Esophagus squamous epithelium (tissue), 5 donors: ENCODE measurements around the gene GFOD2. TPM values are rescaled to one million over a fixed set of nuclear protein-coding genes. Genes with fewer than 3 reads are reported as not detected.

Source experiments
- DNase-seq: peaks from one replicate; lab custom pipeline; 2025; lab: John Stamatoyannopoulos, UW
- H3K27ac ChIP-seq, 4 donors: fragments of 200-600 bp; sonication (generic); one replicate each; pipeline ENCODE4 v1.5.1; 2016 to 2019; ENCODE audit warnings: mild to moderate bottlenecking in 1 of 4
- H3K27me3 ChIP-seq, 4 donors: fragments of 200-600 bp; sonication (generic); 1 replicate in 3 of 4; 2 replicates in 1 of 4; pipeline versions ENCODE4 v1.5.1 to v1.6.0; 2017 to 2021; ENCODE audit warnings: antibody characterized with exemption in 1 of 4
- H3K36me3 ChIP-seq, 3 donors: fragments of 200-600 bp; sonication (generic); one replicate each; pipeline ENCODE4 v1.5.1; 2016 to 2019
- H3K4me1 ChIP-seq, 3 donors: fragments of 200-600 bp; sonication (generic); one replicate each; pipeline ENCODE4 v1.5.1; 2017 to 2019
- H3K4me3 ChIP-seq, 4 donors: fragments of 200-600 bp; sonication (generic); 1 replicate in 3 of 4; 2 replicates in 1 of 4; pipeline ENCODE4 v1.5.1; 2016 to 2019; ENCODE audit warnings: mild to moderate bottlenecking in 2 of 4, moderate library complexity in 1 of 4
- H3K9me3 ChIP-seq, 3 donors: fragments of 200-600 bp; sonication (generic); one replicate each; pipeline ENCODE4 v1.5.1; 2016 to 2019
- CTCF ChIP-seq, 6 experiments: fragments of 450-650 bp in 4 of 6; fragments of 200-600 bp in 2 of 6; sonication (generic) in 2 of 6; IDR thresholded peaks; one replicate each; pipeline ENCODE4 v1.5.1; 2016 to 2019; ENCODE audit warnings: antibody characterized with exemption in 6 of 6, mild to moderate bottlenecking in 4 of 6, moderate library complexity in 4 of 6
- POLR2A ChIP-seq, 4 donors: fragments of 450-650 bp; IDR thresholded peaks; one replicate each; pipeline ENCODE4 v1.6.1; 2017; ENCODE audit warnings: antibody characterized with exemption in 4 of 4, mild to moderate bottlenecking in 4 of 4, moderate library complexity in 3 of 4
- WGBS, 2 donors: methylation state at CpG; one replicate each; pipeline ENCODE4 v1.1.5; 2018; 5-methylcytosine and 5-hydroxymethylcytosine counted together
- intact Hi-C: fragments of 100-400 bp; cut with DNase I; formaldehyde crosslinking; loops from one replicate; pipeline ENCODE4 v1.15.0; 2022
- total RNA-seq, 4 donors: library from RNA; depleted of rRNA; stranded (reverse); fragments of >200 nt; gene quantifications; one replicate each; pipeline ENCODE4 v1.1.0, GENCODE V29; 2016
- donor health status: DM: yes; HTN: yes; CAD: no.

The GFOD2 gene
- total RNA-seq, 4 donors from 2014 or later: 26.1 to 63.3 (median 37.3) TPM

DNA sequence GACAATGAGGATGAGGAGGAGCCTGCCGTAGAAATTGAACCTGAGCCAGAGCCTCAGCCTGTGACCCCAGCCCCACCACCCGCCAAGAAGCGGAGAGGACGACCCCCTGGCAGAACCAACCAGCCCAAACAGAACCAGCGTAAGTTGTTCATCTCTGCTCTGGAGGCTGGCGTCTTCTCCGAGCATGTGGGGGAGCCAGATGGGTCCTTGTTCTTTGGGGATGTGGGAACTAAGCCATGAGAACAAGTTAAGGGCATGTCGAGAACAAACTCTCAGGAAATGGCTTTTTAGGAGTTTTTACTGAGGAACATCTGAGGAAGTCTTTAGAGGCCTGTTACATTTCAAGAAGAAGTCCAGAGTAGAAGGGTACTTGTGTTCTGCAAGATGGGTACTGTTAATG is 82.4 kb downstream of the GFOD2 start:
- H3K4me1 ChIP-seq: peaks cover 0 to 17% (median 1%) of the 10 kb centered on the region in 3 donors
- no peak overlapping the region for H3K4me3 ChIP-seq
- no peak overlapping the region for H3K27ac ChIP-seq
- intact Hi-C loops: no loop called here
- DNase-seq: no peak
- no peak for TF ChIP-seq CTCF (IDR thresholded peaks at IDR 0.05)
- no peaks in the 10 kb centered on the region for H3K27me3 ChIP-seq
- peaks cover 6 to 84% (median 42%) of the 10 kb centered on the region in 3 donors for H3K36me3 ChIP-seq
- WGBS, 2 donors: 92 to 93% methylated on average over 1 to 3 of the region's 8 CpGs
- H3K9me3 ChIP-seq: no peaks in the 10 kb centered on the region

DNA sequence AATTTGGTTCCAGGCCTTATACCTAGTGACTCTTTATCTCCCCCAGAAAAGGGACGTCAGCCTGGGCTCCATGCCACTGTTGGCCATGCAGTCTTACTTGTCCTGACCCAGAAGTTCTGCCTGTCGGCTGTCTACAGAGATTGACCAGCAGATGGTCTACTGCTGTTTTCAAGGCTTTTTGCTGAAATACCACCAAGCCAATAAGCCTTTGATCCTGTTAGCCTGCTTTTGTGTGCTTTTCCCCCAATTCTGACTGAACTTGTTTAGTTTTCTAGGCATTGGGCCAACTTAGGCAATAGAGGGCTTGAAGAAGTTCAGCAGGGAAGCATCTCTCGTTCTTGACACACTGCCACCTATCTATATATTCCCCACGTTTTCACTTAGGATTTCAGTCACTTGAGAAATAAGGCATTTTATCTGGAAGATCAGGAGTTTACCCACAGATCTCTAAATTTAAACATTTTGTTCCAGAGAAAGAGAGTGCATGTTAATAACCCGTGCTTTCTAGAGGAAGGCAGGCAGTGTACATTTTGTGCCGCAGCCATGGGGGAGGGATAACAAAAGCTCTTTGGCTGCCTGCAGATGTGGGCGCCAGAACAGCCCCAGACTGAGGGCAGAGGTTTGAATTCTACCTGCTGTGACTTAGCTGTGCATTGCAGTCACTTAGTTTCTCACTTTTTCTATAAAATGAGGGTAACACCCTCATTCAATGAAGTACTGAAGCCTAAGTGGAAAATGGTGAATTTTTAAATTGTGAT is 86.5 kb downstream of the GFOD2 start:
- no peaks in the 10 kb centered on the region for H3K27me3 ChIP-seq
- H3K4me1 ChIP-seq: peaks cover 0 to 13% (median 0%) of the 10 kb centered on the region in 3 donors
- DNase-seq: no peak
- peak overlapping the region in 1 of 4 donors; percentile 36 for H3K27ac ChIP-seq
- TF ChIP-seq POLR2A (IDR thresholded peaks at IDR 0.05) (no peak), CTCF (IDR thresholded peaks at IDR 0.05) (no peak)
- 33 to 42% methylated on average over 7 of the region's 7 CpGs for WGBS, 2 donors
- intact Hi-C loops: no loop called here
- no peaks in the 10 kb centered on the region for H3K9me3 ChIP-seq
- H3K4me3 ChIP-seq: no peak overlapping the region
- peaks cover 0 to 100% (median 54%) of the 10 kb centered on the region in 3 donors for H3K36me3 ChIP-seq

GRCh38 chr16:67628216-67628615 is 90.9 kb downstream of the GFOD2 start:
- no peak for DNase-seq
- Histone ChIP-seq H3K9me3 (no peaks in the 10 kb centered on the region), H3K27ac (no peak overlapping the region), H3K4me1 (peaks cover 0 to 13% (median 0%) of the 10 kb centered on the region in 3 donors), H3K4me3 (no peak overlapping the region), H3K36me3 (peaks cover 7 to 98% (median 52%) of the 10 kb centered on the region in 3 donors), H3K27me3 (no peaks in the 10 kb centered on the region)
- TF ChIP-seq POLR2A (IDR thresholded peaks at IDR 0.05): no peak
- TF ChIP-seq CTCF (IDR thresholded peaks at IDR 0.05): no peak
- WGBS, 2 donors: 91 to 94% methylated on average over 12 to 14 of the region's 14 CpGs
- intact Hi-C loops: no loop called here

Other genes starting within 250 kb of the GFOD2 start
- 100 to 1,000 TPM in 3 of 4 donors, 10 to 100 TPM in 1; 99.4 to 158 (median 131) TPM for gene ATP6V0D1, start 238.2 kb downstream of the GFOD2 start, total RNA-seq
- not detected for gene AGRP, start 235.8 kb downstream of the GFOD2 start, total RNA-seq
- gene RIPOR1, start 190.5 kb downstream of the GFOD2 start, total RNA-seq: 10 to 100 TPM in 3 of 4 donors, 1 to 10 TPM in 1; 6.6 to 24.0 (median 15.6) TPM
- 10 to 100 TPM; 29.9 to 35.5 (median 33.5) TPM for gene CTCF, start 156.8 kb downstream of the GFOD2 start, total RNA-seq
- 1 to 10 TPM in 2 of 4 donors, under 1 TPM in 2; 0.64 to 3.1 (median 1.6) TPM for gene CARMIL2, start 74.2 kb downstream of the GFOD2 start, total RNA-seq
- 10 to 100 TPM in 2 of 4 donors, 1 to 10 TPM in 2; 5.7 to 18.7 (median 8.8) TPM for gene ACD, start 59.1 kb downstream of the GFOD2 start, total RNA-seq
- 1 to 10 TPM; 1.1 to 2.3 (median 2.1) TPM for gene PARD6A, start 58.4 kb downstream of the GFOD2 start, total RNA-seq
- gene ENKD1, start 52.6 kb downstream of the GFOD2 start, total RNA-seq: 10 to 100 TPM in 3 of 4 donors, 1 to 10 TPM in 1; 6.1 to 12.9 (median 12.2) TPM
- 1 to 10 TPM in 3 of 4 donors, not detected in 1; 1.1 to 3.1 (median 2.4) TPM for gene C16orf86, start 52.5 kb downstream of the GFOD2 start, total RNA-seq
- gene RANBP10, start 87.2 kb upstream of the GFOD2 start, total RNA-seq: 10 to 100 TPM in 2 of 4 donors, 1 to 10 TPM in 2; 6.4 to 12.9 (median 10.8) TPM
- under 1 TPM; 0.15 to 0.97 (median 0.72) TPM for gene TSNAXIP1, start 87.6 kb upstream of the GFOD2 start, total RNA-seq
- gene THAP11, start 123.0 kb upstream of the GFOD2 start, total RNA-seq: 10 to 100 TPM; 35.8 to 48.8 (median 42.1) TPM
- gene NUTF2, start 127.6 kb upstream of the GFOD2 start, total RNA-seq: 10 to 100 TPM; 41.4 to 85.1 (median 63.7) TPM
- gene CENPT, start 128.4 kb upstream of the GFOD2 start, total RNA-seq: 10 to 100 TPM; 12.3 to 42.7 (median 19.6) TPM
- 10 to 100 TPM; 26.5 to 46.9 (median 37.0) TPM for gene EDC4, start 153.7 kb upstream of the GFOD2 start, total RNA-seq
- under 1 TPM in 2 of 4 donors, not detected in 2; 0.57 to 0.99 TPM for gene NRN1L, start 165.6 kb upstream of the GFOD2 start, total RNA-seq
- 10 to 100 TPM in 3 of 4 donors, 1 to 10 TPM in 1; 8.5 to 18.3 (median 13.8) TPM for gene PSKH1, start 173.9 kb upstream of the GFOD2 start, total RNA-seq
- gene CTRL, start 212.5 kb upstream of the GFOD2 start, total RNA-seq: 1 to 10 TPM in 2 of 4 donors, not detected in 2; 1.2 to 1.8 TPM
- 10 to 100 TPM; 20.7 to 28.4 (median 25.3) TPM for gene PSMB10, start 217.5 kb upstream of the GFOD2 start, total RNA-seq
- gene LCAT, start 224.8 kb upstream of the GFOD2 start, total RNA-seq: 10 to 100 TPM in 1 of 4 donors, 1 to 10 TPM in 3; 1.2 to 12.4 (median 3.8) TPM
- gene SLC12A4, start 249.3 kb upstream of the GFOD2 start, total RNA-seq: 10 to 100 TPM in 2 of 4 donors, 1 to 10 TPM in 2; 7.4 to 29.8 (median 18.2) TPM